ENCODE data around the gene NAA15.
A peak's percentile ranks its signal among the peaks of the same experiment; 100 is the strongest.
"Not testable (repeated sequence)": the region's sequence is repeated elsewhere in the genome, so short reads cannot be mapped to it uniquely, and the experiment has no call there.

NAA15 gene

GRCh38 chr4:139450586-139450985 is 149.3 kb downstream of the NAA15 start:
- no peak for DNase-seq (ENCODE audit: low read depth in 3 of 3)

DNA sequence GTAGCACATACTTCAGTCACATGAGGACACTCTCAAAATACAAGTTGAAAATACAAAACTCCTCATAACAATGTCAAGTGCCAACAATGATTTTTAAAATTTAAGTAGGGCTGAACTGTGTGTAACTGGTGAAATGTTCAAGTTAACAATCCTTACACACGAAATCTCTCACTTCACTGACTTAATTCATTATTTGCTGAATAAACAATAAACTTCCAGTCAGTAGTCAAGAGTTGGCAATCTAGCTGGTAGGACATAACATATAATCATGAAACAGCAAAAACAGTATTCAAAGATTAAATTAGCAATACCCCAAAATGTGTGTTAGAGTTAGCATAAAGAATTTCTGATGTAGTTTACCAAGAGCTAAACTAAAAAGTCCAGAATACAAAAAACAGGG is 150.7 kb downstream of the NAA15 start:
- DNase-seq (ENCODE audit: low read depth in 3 of 3): no peak

- peak; percentile 39 to 56 (median 46) for DNase-seq (ENCODE audit: low read depth in 3 of 3)
Observed at GRCh38 chr4:139453041-139453370, 151.7 kb downstream of the NAA15 start.

DNA sequence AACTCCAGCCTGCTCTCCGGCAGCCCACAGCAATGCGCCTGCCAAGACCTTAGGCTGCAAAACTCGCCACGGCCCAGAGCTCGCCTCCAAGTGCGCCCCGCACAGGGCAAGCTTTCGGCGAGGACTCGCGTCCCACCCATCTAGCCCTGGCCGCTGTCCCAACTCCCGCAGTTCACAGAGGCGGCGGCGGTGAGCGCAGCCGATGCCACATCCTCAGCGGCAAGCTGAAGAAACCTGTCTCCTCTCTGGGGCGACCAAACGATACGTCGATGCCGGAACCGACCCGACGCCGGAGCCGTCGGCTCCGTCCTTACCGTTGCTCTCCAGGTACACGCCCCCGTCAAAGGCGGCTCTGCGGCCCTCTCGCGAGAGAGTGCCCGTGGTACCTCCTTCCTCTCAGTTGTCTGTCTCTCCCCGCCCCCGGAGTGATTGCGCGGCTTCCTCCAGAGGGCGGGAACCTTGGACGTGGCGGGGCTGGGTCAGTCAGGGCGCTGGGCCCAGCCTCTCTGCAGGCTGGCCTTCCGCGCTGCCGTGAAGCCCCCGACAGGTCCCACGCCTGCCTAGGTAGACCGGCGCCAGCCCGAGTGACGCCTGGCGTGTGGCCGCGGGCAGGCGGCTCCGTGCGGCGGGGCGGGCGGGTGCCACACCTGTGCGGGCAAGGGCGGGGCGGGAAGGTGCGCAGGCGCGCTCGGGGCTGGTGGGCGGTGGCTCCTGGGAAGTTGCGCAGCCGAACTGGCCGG is 152.2 kb downstream of the NAA15 start:
- peak; percentile 94 to 95 (median 95) for DNase-seq (ENCODE audit: low read depth in 3 of 3)

DNA sequence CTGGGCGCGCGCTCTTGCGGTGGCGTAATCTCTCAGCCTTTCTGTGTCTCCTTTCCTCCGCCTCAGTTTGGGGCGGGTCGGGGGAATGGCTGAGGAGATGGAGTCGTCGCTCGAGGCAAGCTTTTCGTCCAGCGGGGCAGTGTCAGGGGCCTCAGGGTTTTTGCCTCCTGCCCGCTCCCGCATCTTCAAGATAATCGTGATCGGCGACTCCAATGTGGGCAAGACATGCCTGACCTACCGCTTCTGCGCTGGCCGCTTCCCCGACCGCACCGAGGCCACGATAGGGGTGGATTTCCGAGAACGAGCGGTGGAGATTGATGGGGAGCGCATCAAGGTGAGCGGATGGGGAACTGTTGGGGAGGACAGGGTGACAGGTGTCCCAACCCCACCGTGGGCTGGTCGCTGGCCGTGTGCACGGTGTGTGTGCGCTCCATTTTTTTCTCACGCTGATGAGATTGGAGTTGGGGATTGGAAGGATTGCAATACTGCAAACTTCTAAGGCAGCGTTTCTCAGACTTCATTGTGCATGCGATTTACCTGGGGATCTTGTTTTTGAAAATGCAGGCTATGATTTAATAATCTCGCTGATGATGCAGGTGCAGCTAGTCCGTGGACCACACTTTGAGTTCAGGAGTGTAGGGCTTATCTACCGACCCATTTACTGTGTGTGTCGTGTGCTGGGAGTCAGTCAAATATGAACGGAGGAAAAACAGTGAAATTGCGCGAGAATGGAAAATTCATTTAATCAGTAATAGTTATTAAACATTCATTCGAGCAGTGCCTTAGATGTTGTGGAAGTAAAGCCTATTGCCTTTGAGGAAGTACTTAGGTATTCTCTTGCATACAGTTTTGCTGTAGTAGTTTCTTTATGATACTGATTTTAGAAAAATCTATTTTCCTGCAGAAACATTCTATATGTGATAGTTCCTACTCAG is 153.1 kb downstream of the NAA15 start, which contains the start of gene RAB33B:
TSS of gene RAB33B (plus strand) at position 11 of the 935 bp plus-strand sequence. CDS start at position 86, 75 bp downstream.
- no peak for DNase-seq (ENCODE audit: low read depth in 3 of 3)

DNA sequence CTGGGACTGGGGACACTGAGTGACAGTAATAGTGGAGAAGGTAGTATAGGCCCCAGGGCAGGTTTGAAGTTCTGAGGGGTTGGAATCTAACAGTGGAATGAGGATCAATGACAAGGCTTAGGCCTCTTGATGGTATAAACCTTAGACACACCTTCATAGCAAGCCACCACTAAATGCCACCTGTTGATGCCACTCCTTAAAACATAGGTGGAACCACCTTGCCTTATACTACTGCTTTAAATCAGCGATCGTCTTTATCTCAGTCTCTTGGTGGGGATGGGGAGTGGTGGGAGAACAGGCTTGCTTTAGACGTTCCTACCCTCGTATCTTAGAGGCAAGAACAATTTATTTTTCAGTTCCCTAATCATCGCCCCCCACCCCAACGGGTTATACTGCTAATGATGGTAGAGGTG is 153.8 kb downstream of the NAA15 start:
- DNase-seq (ENCODE audit: low read depth in 3 of 3): no peak

GRCh38 chr4:139457318-139457717 is 156.0 kb downstream of the NAA15 start:
- DNase-seq (ENCODE audit: low read depth in 3 of 3): no peak

DNA sequence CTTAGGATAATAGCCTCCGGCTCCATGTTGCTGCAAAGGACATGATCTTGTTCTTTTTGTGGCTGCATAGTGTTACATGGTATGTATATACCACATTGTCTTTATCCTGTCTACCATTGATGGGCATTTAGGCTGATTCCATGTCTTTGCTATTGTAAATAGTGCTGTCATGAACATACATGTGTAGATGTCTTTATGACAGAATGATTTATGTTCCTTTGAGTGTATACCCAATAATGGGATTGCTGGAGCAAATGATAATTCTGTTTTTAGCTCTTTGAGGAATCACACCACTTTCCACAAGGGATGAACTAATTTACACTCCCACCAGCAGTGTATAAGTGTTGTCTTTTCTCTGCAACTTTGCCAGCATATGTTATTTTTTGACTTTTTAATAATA is 157.2 kb downstream of the NAA15 start:
- no peak for DNase-seq (ENCODE audit: low read depth in 3 of 3)

DNA sequence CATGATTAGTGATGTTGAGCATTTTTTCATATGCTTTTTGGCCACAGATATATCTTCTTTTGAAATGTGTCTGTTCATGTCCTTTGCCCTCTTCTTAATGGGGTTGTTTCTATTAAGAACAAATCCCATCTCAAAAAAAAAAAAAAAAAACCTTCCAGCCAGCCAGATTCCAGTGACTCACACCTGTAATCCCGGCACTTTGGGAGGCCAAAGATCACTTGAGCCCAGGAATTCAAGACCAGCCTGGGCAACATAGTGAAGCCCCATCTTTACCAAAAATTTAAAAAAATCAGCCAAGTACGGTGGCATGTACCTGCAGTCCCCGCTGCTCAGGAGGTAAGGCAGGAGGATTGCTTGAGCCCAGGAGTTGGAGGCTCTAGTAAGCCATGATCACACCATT is 157.7 kb downstream of the NAA15 start:
- DNase-seq (ENCODE audit: low read depth in 3 of 3): no peak

GRCh38 chr4:139460565-139460964 is 159.3 kb downstream of the NAA15 start:
- DNase-seq (ENCODE audit: low read depth in 3 of 3): no peak

DNA sequence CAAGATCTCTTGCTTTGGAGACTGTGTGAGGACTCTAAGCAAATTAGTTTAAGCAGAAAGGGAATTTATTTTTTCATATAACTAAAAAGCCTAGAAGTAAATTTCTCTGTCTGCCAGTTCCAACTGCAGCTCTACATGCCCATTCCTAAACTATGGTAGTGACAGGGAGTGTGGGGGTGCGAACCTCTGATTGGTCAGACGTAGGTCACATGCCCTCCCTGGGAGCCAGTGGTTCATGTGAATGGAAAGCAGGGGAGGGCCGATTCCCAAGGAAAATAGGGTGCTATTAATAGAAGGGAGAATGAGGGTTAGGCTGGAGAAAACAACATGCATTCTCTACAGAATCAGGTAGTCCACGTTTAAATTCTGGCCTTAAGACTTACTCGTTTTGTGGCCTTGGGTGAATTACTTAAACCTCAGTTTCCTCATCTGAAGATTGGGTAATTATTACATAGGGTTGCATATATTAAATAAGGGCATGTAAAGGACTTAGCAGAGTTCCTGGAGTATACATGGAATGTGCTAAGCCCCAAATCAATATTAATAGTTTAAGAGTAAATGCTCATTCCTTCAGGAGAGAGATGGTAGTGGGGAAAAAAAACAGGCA is 159.8 kb downstream of the NAA15 start:
- no peak for DNase-seq (ENCODE audit: low read depth in 3 of 3)

GRCh38 chr4:139464512-139464911 is 163.2 kb downstream of the NAA15 start:
- not testable (repeated sequence) for DNase-seq (ENCODE audit: low read depth in 3 of 3)

DNA sequence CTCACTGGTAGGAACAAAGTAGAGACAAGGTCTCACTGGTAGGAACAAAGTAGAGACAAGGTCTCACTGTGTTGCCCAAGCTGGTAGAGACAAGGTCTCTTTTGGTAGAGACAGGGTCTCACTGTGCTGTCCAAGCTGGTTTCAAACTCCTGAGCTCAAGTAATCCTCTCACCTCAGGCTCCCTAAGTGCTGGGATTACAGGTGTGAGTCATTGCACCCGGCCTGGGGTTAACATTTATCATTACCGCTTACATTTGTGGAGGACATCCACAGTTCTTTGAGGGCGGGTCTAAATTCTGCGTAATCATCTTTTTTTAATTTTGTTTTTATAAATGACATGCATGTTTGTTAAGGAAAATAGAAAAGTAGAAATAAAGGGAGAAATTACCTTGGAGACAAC is 164.6 kb downstream of the NAA15 start:
- no peak for DNase-seq (ENCODE audit: low read depth in 3 of 3)

DNA sequence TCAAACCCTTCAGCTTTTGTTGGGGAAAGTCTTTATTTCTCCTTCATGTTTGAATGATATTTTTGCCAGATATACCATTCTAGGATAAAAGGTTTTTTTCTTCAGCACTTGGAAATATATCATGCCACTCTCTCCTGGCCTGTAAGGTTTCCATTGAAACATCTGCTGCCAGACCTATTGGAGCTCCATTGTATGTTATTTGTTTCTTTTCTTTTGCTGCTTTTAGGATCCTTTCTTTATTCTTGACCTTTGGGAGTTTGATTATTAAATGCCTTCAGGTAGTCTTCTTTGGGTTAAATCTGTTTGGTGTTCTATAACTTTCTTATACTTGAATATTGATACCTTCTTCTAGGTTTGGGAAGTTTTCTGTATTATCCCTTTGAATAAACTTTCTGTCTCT is 167.5 kb downstream of the NAA15 start:
- DNase-seq (ENCODE audit: low read depth in 3 of 3): not testable (repeated sequence)

DNA sequence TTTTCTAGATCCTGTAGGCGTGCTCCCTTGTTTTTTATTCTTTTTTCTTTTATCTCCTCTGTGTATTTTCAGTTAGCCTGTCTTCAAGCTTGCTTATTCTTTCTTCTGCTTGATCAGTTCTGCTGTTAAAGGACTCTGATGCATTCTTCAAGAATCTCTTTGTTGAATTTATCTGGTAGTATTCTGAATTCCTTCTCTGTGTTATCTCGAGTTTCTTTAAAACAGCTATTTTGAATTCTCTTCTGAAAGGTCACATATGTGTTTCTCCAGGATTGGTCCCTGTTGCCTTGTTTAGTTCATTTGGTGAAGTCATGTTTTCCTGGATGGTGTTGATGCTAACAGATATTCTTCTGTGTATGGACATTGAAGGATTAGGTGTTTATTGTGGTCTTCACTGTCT is 167.9 kb downstream of the NAA15 start:
- DNase-seq (ENCODE audit: low read depth in 3 of 3): no peak

Data from stimulated activated CD4-positive, alpha-beta T cell treated with anti-CD3 and anti-CD28 coated beads, TNF-alpha, amount 100 ng/mL, for 48 hours (primary cell).